Spleen (tissue), 11 donors: ENCODE data around the gene GSKIP. TPM values are rescaled to one million over a fixed set of nuclear protein-coding genes. Genes with fewer than 3 reads are reported as not detected.

ENCODE experiments used
- DNase-seq: peaks from one replicate; pipeline ENCODE4 v3.0.0-alpha.2; 2020
- H3K27ac ChIP-seq, 8 donors: fragments of 200-600 bp; sonication (generic) in 7 of 8; 1 replicate in 4 of 8; 2 replicates in 4 of 8; pipeline versions ENCODE4 v1.5.0 to v1.8.0; 2016 to 2021; ENCODE audit warnings: inconsistent platforms in 4 of 8, mild to moderate bottlenecking in 4 of 8, moderate library complexity in 1 of 8
- H3K27me3 ChIP-seq, 7 donors: fragments of 200-600 bp; sonication (generic) in 6 of 7; replicated peaks in 1 of 7; 1 replicate in 4 of 7; 2 replicates in 3 of 7; pipeline versions ENCODE4 v1.5.0 to v1.8.0; 2016 to 2021; ENCODE audit warnings: inconsistent platforms in 3 of 7, mild to moderate bottlenecking in 1 of 7
- H3K36me3 ChIP-seq, 6 donors: fragments of 200-600 bp; sonication (generic) in 5 of 6; 1 replicate in 4 of 6; 2 replicates in 2 of 6; pipeline versions ENCODE4 v1.5.0 to v1.8.0; 2016 to 2021; ENCODE audit warnings: inconsistent platforms in 2 of 6
- H3K4me1 ChIP-seq, 6 donors: fragments of 200-600 bp; sonication (generic) in 5 of 6; 1 replicate in 3 of 6; 2 replicates in 3 of 6; pipeline versions ENCODE4 v1.5.0 to v1.8.0; 2016 to 2021; ENCODE audit warnings: inconsistent platforms in 3 of 6
- H3K4me3 ChIP-seq, 8 donors: fragments of 200-600 bp; sonication (generic) in 7 of 8; 1 replicate in 4 of 8; 2 replicates in 4 of 8; pipeline versions ENCODE4 v1.5.0 to v1.8.0; 2016 to 2021; ENCODE audit warnings: inconsistent platforms in 4 of 8, mild to moderate bottlenecking in 4 of 8, moderate library complexity in 2 of 8
- H3K9me3 ChIP-seq, 8 donors: fragments of 200-600 bp; sonication (generic) in 7 of 8; 1 replicate in 4 of 8; 2 replicates in 4 of 8; pipeline versions ENCODE4 v1.5.0 to v1.8.0; 2016 to 2021; ENCODE audit warnings: inconsistent platforms in 4 of 8
- CTCF ChIP-seq, 11 experiments: fragments of 200-600 bp in 7 of 11; fragments of 450-650 bp in 4 of 11; sonication (generic) in 4 of 11; IDR thresholded peaks in 8 of 11; conservative IDR thresholded peaks in 3 of 11; 1 replicate in 7 of 11; 2 replicates in 4 of 11; pipeline versions ENCODE4 v1.4.0 to v1.8.0; 2016 to 2021; ENCODE audit warnings: antibody characterized with exemption in 11 of 11, inconsistent platforms in 4 of 11, mild to moderate bottlenecking in 1 of 11
- POLR2A ChIP-seq, 3 donors: fragments of 450-650 bp; IDR thresholded peaks; one replicate each; pipeline ENCODE4 v1.5.1; 2017; ENCODE audit warnings: antibody characterized with exemption in 3 of 3, mild to moderate bottlenecking in 1 of 3
- POLR2AphosphoS5 ChIP-seq, 3 donors: sonication (generic); formaldehyde crosslinking; IDR thresholded peaks; one replicate each; pipeline ENCODE4 v1.5.1; 2017; ENCODE audit warnings: antibody characterized with exemption in 3 of 3
- WGBS, 5 donors: extraction: QIAGEN DNeasy Blood & Tissue Kit in 3 of 5; methylation state at CpG; one replicate each; pipeline versions ENCODE4 v1.1.5 to v1.1.7; 2013 to 2018; 5-methylcytosine and 5-hydroxymethylcytosine counted together
- intact Hi-C: fragments of 100-400 bp; cut with DNase I; formaldehyde crosslinking; loops from one replicate; pipeline ENCODE4 v1.15.0; 2023; ENCODE audit warnings: low total_unique reads
- polyA plus RNA-seq, 3 donors: library from polyadenylated mRNA; stranded (reverse); fragments of 200-250 nt; gene quantifications; one replicate each; pipeline ENCODE4 v1.2.1, GENCODE V29; 2013
- total RNA-seq, 7 donors: library from RNA; depleted of rRNA in 3 of 7; stranded (reverse); fragments of >200 nt in 3 of 7; fragmentation: NEBNext Ultra II Directional in 4 of 7; extraction: Animal tissue kit (Norgen Biotek cat#: 25700) in 4 of 7; gene quantifications; one replicate each; pipeline versions ENCODE4 v1.1.0 to v1.2.1, GENCODE V29; 2016 to 2021
- donor health status: healthy with polysubstance abuse.
- donor health status: DM: no; HTN: no; CAD: no; lungs with moderate emphysema.
- donor health status: DM: no; HTN: no; CAD: no.
- donor health status: Bipolar disorder and iron deficiency.
- donor health status: healthy.
- donor health status: DM: no; HTN: no; CAD: no.
- donor health status: DM: yes; HTN: yes; CAD: no.

The GSKIP gene
- total and polyA plus RNA-seq, 10 donors, result 11.0 to 24.3 (median 15.9) TPM

GRCh38 chr14:96408608-96409007, 45.3 kb downstream of the GSKIP start:
- no peak for TF ChIP-seq POLR2A (IDR thresholded peaks at IDR 0.05)
- no peak for TF ChIP-seq POLR2AphosphoS5 (IDR thresholded peaks at IDR 0.05)
- no peak for TF ChIP-seq CTCF (IDR thresholded peaks at IDR 0.05 in 8 of 11, conservative IDR thresholded peaks at IDR 0.05 in 3 of 11)
- H3K36me3 ChIP-seq, result no peaks in the 10 kb centered on the region
- WGBS, 5 donors, result 75 to 91% (median 85%) methylated on average over 12 of the region's 12 CpGs
- no peak for DNase-seq
- peaks cover 0 to 6% (median 0%) of the 10 kb centered on the region in 6 donors for H3K4me1 ChIP-seq
- H3K4me3 ChIP-seq, result no peak overlapping the region
- no peaks in the 10 kb centered on the region for H3K27me3 ChIP-seq
- H3K27ac ChIP-seq, result no peak overlapping the region
- intact Hi-C loops, result no loop called here
- H3K9me3 ChIP-seq, result no peaks in the 10 kb centered on the region

- Histone ChIP-seq H3K36me3 (no peaks in the 10 kb centered on the region), H3K4me1 (no peaks in the 10 kb centered on the region), H3K27me3 (no peaks in the 10 kb centered on the region), H3K27ac (no peak overlapping the region), H3K9me3 (no peaks in the 10 kb centered on the region), H3K4me3 (no peak overlapping the region)
- DNase-seq, result no peak
- TF ChIP-seq POLR2A (IDR thresholded peaks at IDR 0.05) (no peak), CTCF (IDR thresholded peaks at IDR 0.05 in 8 of 11, conservative IDR thresholded peaks at IDR 0.05 in 3 of 11) (no peak), POLR2AphosphoS5 (IDR thresholded peaks at IDR 0.05) (no peak)
- 66 to 82% (median 78%) methylated on average over 9 of the region's 9 CpGs for WGBS, 5 donors
- intact Hi-C loops, result no loop called here
Measured at GRCh38 chr14:96409701-96410100, 46.4 kb downstream of the GSKIP start.

GRCh38 chr14:96410119-96410518, 46.8 kb downstream of the GSKIP start:
- H3K4me3 ChIP-seq, result no peak overlapping the region
- 87 to 92% (median 89%) methylated on average over 4 of the region's 4 CpGs for WGBS, 5 donors
- H3K36me3 ChIP-seq, result no peaks in the 10 kb centered on the region
- no peaks in the 10 kb centered on the region for H3K4me1 ChIP-seq
- intact Hi-C loops, result no loop called here
- no peak for DNase-seq
- no peaks in the 10 kb centered on the region for H3K9me3 ChIP-seq
- no peak overlapping the region for H3K27ac ChIP-seq
- TF ChIP-seq POLR2A (IDR thresholded peaks at IDR 0.05) (no peak), POLR2AphosphoS5 (IDR thresholded peaks at IDR 0.05) (no peak), CTCF (IDR thresholded peaks at IDR 0.05 in 8 of 11, conservative IDR thresholded peaks at IDR 0.05 in 3 of 11) (no peak)
- H3K27me3 ChIP-seq, result no peaks in the 10 kb centered on the region

GRCh38 chr14:96413526-96413925, 50.2 kb downstream of the GSKIP start:
- no peak overlapping the region for H3K27ac ChIP-seq
- no peaks in the 10 kb centered on the region for H3K9me3 ChIP-seq
- no peak overlapping the region for H3K4me3 ChIP-seq
- TF ChIP-seq POLR2AphosphoS5 (IDR thresholded peaks at IDR 0.05) (no peak), CTCF (IDR thresholded peaks at IDR 0.05 in 8 of 11, conservative IDR thresholded peaks at IDR 0.05 in 3 of 11) (no peak), POLR2A (IDR thresholded peaks at IDR 0.05) (no peak)
- H3K36me3 ChIP-seq, result no peaks in the 10 kb centered on the region
- no peak for DNase-seq
- intact Hi-C loops, result no loop called here
- WGBS, 5 donors, result 84 to 93% (median 90%) methylated on average over 5 of the region's 5 CpGs
- H3K4me1 ChIP-seq, result no peaks in the 10 kb centered on the region
- no peaks in the 10 kb centered on the region for H3K27me3 ChIP-seq
